Neural cell (in vitro differentiated cells): Measurements from ENCODE around the gene AKAP6. TPM values are rescaled to one million over a fixed set of nuclear protein-coding genes. Genes with fewer than 3 reads are reported as not detected.

Experiments
- H2AFZ ChIP-seq: fragments of 200-600, 300-800 bp; sonication (generic), shearing (Covaris generic); 2 replicates; pipeline ENCODE4 v1.6.0; 2014; ENCODE audit warnings: low read depth, mild to moderate bottlenecking, antibody characterized with exemption, low read length, moderate library complexity
- H3F3A ChIP-seq: fragments of 200-600 bp; shearing (Covaris generic); 2 replicates; pipeline ENCODE4 v1.6.1; 2016; ENCODE audit warnings: mild to moderate bottlenecking, moderate library complexity, mixed read lengths, antibody characterized with exemption, low read length; ENCODE audit not compliant: insufficient read depth, poor library complexity, severe bottlenecking
- H3K27ac ChIP-seq: fragments of 200-600, 300-800 bp; sonication (generic), shearing (Covaris generic); 2 replicates; pipeline ENCODE4 v1.5.1; 2014; ENCODE audit warnings: mild to moderate bottlenecking, low read length, moderate library complexity
- H3K27me3 ChIP-seq: fragments of 300-800, 200-600 bp; sonication (generic), shearing (Covaris generic); 2 replicates; pipeline ENCODE4 v1.6.0; 2014; ENCODE audit warnings: mild to moderate bottlenecking, low read depth, low read length, moderate library complexity; ENCODE audit not compliant: insufficient read depth
- H3K36me3 ChIP-seq: fragments of 300-800, 200-600 bp; sonication (generic), shearing (Covaris generic); 2 replicates; pipeline ENCODE4 v1.5.1; 2014; ENCODE audit warnings: mild to moderate bottlenecking, antibody characterized with exemption, low read length, moderate library complexity; ENCODE audit not compliant: insufficient read depth
- H3K4me2 ChIP-seq: fragments of 300-800, 200-600 bp; sonication (generic), shearing (Covaris generic); 2 replicates; pipeline ENCODE4 v1.6.0; 2014; ENCODE audit warnings: mild to moderate bottlenecking, low read length
- H3K4me3 ChIP-seq: fragments of 300-800, 200-600 bp; sonication (generic), shearing (Covaris generic); 2 replicates; pipeline ENCODE4 v1.5.1; 2014; ENCODE audit warnings: mild to moderate bottlenecking, low read length, moderate library complexity
- H3K79me2 ChIP-seq: fragments of 200-600 bp; shearing (Covaris generic); replicated peaks from 2 replicates; pipeline ENCODE4 v1.6.0; 2014; ENCODE audit warnings: mild to moderate bottlenecking, low read length, moderate library complexity; ENCODE audit not compliant: insufficient read depth
- H3K9ac ChIP-seq: fragments of 300-800, 200-600 bp; sonication (generic), shearing (Covaris generic); 2 replicates; pipeline ENCODE4 v1.6.1; 2016; ENCODE audit warnings: mild to moderate bottlenecking, low read length, mixed read lengths
- H3K9me2 ChIP-seq: fragments of 200-600 bp; shearing (Covaris generic); 2 replicates; pipeline ENCODE4 v1.6.1; 2016; ENCODE audit warnings: mild to moderate bottlenecking, low read length, mixed read lengths; ENCODE audit not compliant: insufficient read depth
- H3K9me3 ChIP-seq: fragments of 200-600, 300-800 bp; sonication (generic), shearing (Covaris generic); 2 replicates; pipeline ENCODE4 v1.6.1; 2016; ENCODE audit warnings: mild to moderate bottlenecking, mixed run types, low read length, moderate library complexity, mixed read lengths
- H4K20me1 ChIP-seq: fragments of 200-600 bp; shearing (Covaris generic); 2 replicates; pipeline ENCODE4 v1.6.1; 2016; ENCODE audit warnings: mild to moderate bottlenecking, mixed run types; ENCODE audit not compliant: insufficient read depth
- CTCF ChIP-seq: fragments of 450-650 bp; IDR thresholded peaks from 2 replicates; pipeline ENCODE4 v1.5.1; 2014; ENCODE audit warnings: antibody characterized with exemption, mild to moderate bottlenecking, moderate library complexity; ENCODE audit not compliant: poor library complexity, severe bottlenecking
- EP300 ChIP-seq: fragments of 450-650 bp; conservative IDR thresholded peaks from 2 replicates; pipeline ENCODE4 v1.6.1; 2014; ENCODE audit warnings: antibody characterized with exemption, mild to moderate bottlenecking, moderate library complexity; ENCODE audit not compliant: poor library complexity, severe bottlenecking
- EZH2 ChIP-seq: fragments of 200-600, 300-800 bp; shearing (Covaris generic), sonication (generic); IDR thresholded peaks from 2 replicates; pipeline ENCODE4 v1.6.1; 2014; ENCODE audit warnings: antibody characterized with exemption, low read length, borderline replicate concordance, mild to moderate bottlenecking; ENCODE audit not compliant: insufficient read depth, poor library complexity, severe bottlenecking
- MXI1 ChIP-seq: fragments of 450-650 bp; conservative IDR thresholded peaks from 2 replicates; pipeline ENCODE4 v1.6.1; 2014; ENCODE audit warnings: antibody characterized with exemption, mild to moderate bottlenecking; ENCODE audit not compliant: poor library complexity, severe bottlenecking
- POLR2AphosphoS5 ChIP-seq: IDR thresholded peaks from 2 replicates; pipeline ENCODE4 v1.6.1; 2012
- REST ChIP-seq: IDR thresholded peaks from 2 replicates; pipeline ENCODE4 v1.6.1; 2012; ENCODE audit warnings: borderline replicate concordance
- SMC3 ChIP-seq: fragments of 450-650 bp; conservative IDR thresholded peaks from 2 replicates; pipeline ENCODE4 v1.6.1; 2014; ENCODE audit warnings: antibody characterized with exemption, mild to moderate bottlenecking, moderate library complexity; ENCODE audit not compliant: poor library complexity
- polyA plus RNA-seq: library from polyadenylated mRNA; depleted of rRNA; stranded (reverse); fragments of >200 nt; gene quantifications from 2 replicates; pipeline ENCODE4 v1.2.3, GENCODE V29; 2014

The AKAP6 gene
- polyA plus RNA-seq, 1 donor from 2014 or later = 15.8 TPM

GRCh38 chr14:32319368-32320049 lies 9.6 kb upstream of the AKAP6 start:
- no peak for TF ChIP-seq SMC3
- TF ChIP-seq CTCF = no peak
- no peak for TF ChIP-seq EP300
- TF ChIP-seq EZH2 = no peak
- no peak for TF ChIP-seq REST
- TF ChIP-seq POLR2AphosphoS5 = no peak
- Histone ChIP-seq H3K27ac (no peak overlapping the region), H3F3A (no peaks in the 10 kb centered on the region), H3K4me3 (no peak overlapping the region), H3K36me3 (no peaks in the 10 kb centered on the region), H3K9me2 (no peaks in the 10 kb centered on the region), H2AFZ (no peak overlapping the region), H3K9me3 (no peaks in the 10 kb centered on the region), H3K4me2 (no peak overlapping the region), H3K9ac (no peak overlapping the region), H3K79me2 (no peaks in the 10 kb centered on the region), H3K27me3 (no peaks in the 10 kb centered on the region), H4K20me1 (no peaks in the 10 kb centered on the region)

GRCh38 chr14:32324601-32325000 lies 4.5 kb upstream of the AKAP6 start:
- no peaks in the 10 kb centered on the region for H4K20me1 ChIP-seq
- H3F3A ChIP-seq = no peaks in the 10 kb centered on the region
- no peak overlapping the region for H3K27ac ChIP-seq
- H2AFZ ChIP-seq = no peak overlapping the region
- no peaks in the 10 kb centered on the region for H3K9me3 ChIP-seq
- no peak overlapping the region for H3K9ac ChIP-seq
- H3K9me2 ChIP-seq = no peaks in the 10 kb centered on the region
- H3K79me2 ChIP-seq = peaks cover 13% of the 10 kb centered on the region
- no peaks in the 10 kb centered on the region for H3K36me3 ChIP-seq
- H3K27me3 ChIP-seq = no peaks in the 10 kb centered on the region
- TF ChIP-seq CTCF (no peak), EZH2 (no peak), MXI1 (no peak), SMC3 (no peak)
- no peak overlapping the region for H3K4me2 ChIP-seq
- H3K4me3 ChIP-seq = no peak overlapping the region
